ENCODE data around the gene NTSR1.

The NTSR1 gene

GRCh38 chr20:62771396-62772102 is 62.9 kb downstream of the NTSR1 start:
- H3K4ac ChIP-seq (ENCODE audit: low read depth, low read length) = no peak overlapping the region

GRCh38 chr20:62772103-62772611 is 63.5 kb downstream of the NTSR1 start:
- Histone ChIP-seq H4K5ac (ENCODE audit: low read length) (no peak overlapping the region), H3K4me1 (ENCODE audit: control insufficient read depth, low read depth, low read length) (peaks cover 2% of the 10 kb centered on the region), H2BK120ac (ENCODE audit: low read depth, low read length) (no peak overlapping the region), H2BK15ac (replicated peaks; ENCODE audit: low read depth) (no peak overlapping the region), H2BK5ac (ENCODE audit: low read length) (no peak overlapping the region), H3K79me2 (ENCODE audit: control insufficient read depth, insufficient read depth, low read length) (no peaks in the 10 kb centered on the region), H3K56ac (ENCODE audit: low read length) (no peak overlapping the region), H3K36me3 (ENCODE audit: control insufficient read depth, insufficient read depth, low read length) (no peaks in the 10 kb centered on the region), H3K4ac (ENCODE audit: low read depth, low read length) (no peak overlapping the region), H3K4me3 (ENCODE audit: low read length) (no peak overlapping the region), H3K23ac (ENCODE audit: low read length) (no peak overlapping the region), H4K8ac (ENCODE audit: low read depth, low read length) (no peak overlapping the region), H3K27ac (ENCODE audit: low read depth, low read length) (no peak overlapping the region), H3K18ac (ENCODE audit: low read length) (no peak overlapping the region), H3K4me2 (ENCODE audit: low read length) (no peak overlapping the region), H2AK5ac (ENCODE audit: low read length) (no peak overlapping the region), H3K27me3 (ENCODE audit: insufficient read depth, low read length, poor library complexity) (no peaks in the 10 kb centered on the region), H3K79me1 (ENCODE audit: low read length) (no peaks in the 10 kb centered on the region), H3K9ac (ENCODE audit: low read length) (no peak overlapping the region)
- WGBS (ENCODE audit: extremely low coverage, insufficient coverage, low lambda C conversion rate) = no CpG with 5 or more reads among the region's 23 CpGs
- DNase-seq = no peak

More at GRCh38 chr20:62771396-62772102, 62.9 kb downstream of the NTSR1 start:
- no peaks in the 10 kb centered on the region for H3K27me3 ChIP-seq (ENCODE audit: insufficient read depth, low read length, poor library complexity)
- H3K18ac ChIP-seq (ENCODE audit: low read length) = no peak overlapping the region
- H3K36me3 ChIP-seq (ENCODE audit: control insufficient read depth, insufficient read depth, low read length) = no peaks in the 10 kb centered on the region
- H3K56ac ChIP-seq (ENCODE audit: low read length) = no peak overlapping the region
- H3K9ac ChIP-seq (ENCODE audit: low read length) = no peak overlapping the region
- no peak overlapping the region for H3K4me3 ChIP-seq (ENCODE audit: low read length)
- no CpG with 5 or more reads among the region's 25 CpGs for WGBS (ENCODE audit: extremely low coverage, insufficient coverage, low lambda C conversion rate)
- H3K23ac ChIP-seq (ENCODE audit: low read length) = no peak overlapping the region
- no peak overlapping the region for H4K8ac ChIP-seq (ENCODE audit: low read depth, low read length)
- no peak overlapping the region for H3K4me2 ChIP-seq (ENCODE audit: low read length)
- no peak overlapping the region for H3K27ac ChIP-seq (ENCODE audit: low read depth, low read length)
- H3K79me1 ChIP-seq (ENCODE audit: low read length) = no peaks in the 10 kb centered on the region
- H2BK15ac ChIP-seq (replicated peaks; ENCODE audit: low read depth) = no peak overlapping the region
- no peaks in the 10 kb centered on the region for H3K79me2 ChIP-seq (ENCODE audit: control insufficient read depth, insufficient read depth, low read length)
- no peak overlapping the region for H2BK120ac ChIP-seq (ENCODE audit: low read depth, low read length)
- no peak overlapping the region for H2AK5ac ChIP-seq (ENCODE audit: low read length)
- DNase-seq = no peak
- no peak overlapping the region for H2BK5ac ChIP-seq (ENCODE audit: low read length)
- H4K5ac ChIP-seq (ENCODE audit: low read length) = no peak overlapping the region
- peaks cover 1% of the 10 kb centered on the region for H3K4me1 ChIP-seq (ENCODE audit: control insufficient read depth, low read depth, low read length)

- no peak overlapping the region for H2BK15ac ChIP-seq (replicated peaks; ENCODE audit: low read depth)
- DNase-seq = no peak
- no peak overlapping the region for H2BK5ac ChIP-seq (ENCODE audit: low read length)
- no peaks in the 10 kb centered on the region for H3K79me1 ChIP-seq (ENCODE audit: low read length)
- H4K8ac ChIP-seq (ENCODE audit: low read depth, low read length) = no peak overlapping the region
- no peak overlapping the region for H2AK5ac ChIP-seq (ENCODE audit: low read length)
- no peak overlapping the region for H3K4ac ChIP-seq (ENCODE audit: low read depth, low read length)
- no peak overlapping the region for H3K18ac ChIP-seq (ENCODE audit: low read length)
- no peak overlapping the region for H3K4me3 ChIP-seq (ENCODE audit: low read length)
- H4K5ac ChIP-seq (ENCODE audit: low read length) = no peak overlapping the region
- no peak overlapping the region for H3K9ac ChIP-seq (ENCODE audit: low read length)
- no peak overlapping the region for H3K23ac ChIP-seq (ENCODE audit: low read length)
- H3K56ac ChIP-seq (ENCODE audit: low read length) = no peak overlapping the region
- H3K4me2 ChIP-seq (ENCODE audit: low read length) = no peak overlapping the region
- H3K79me2 ChIP-seq (ENCODE audit: control insufficient read depth, insufficient read depth, low read length) = no peaks in the 10 kb centered on the region
- WGBS (ENCODE audit: extremely low coverage, insufficient coverage, low lambda C conversion rate) = no CpG with 5 or more reads among the region's 11 CpGs
- H3K4me1 ChIP-seq (ENCODE audit: control insufficient read depth, low read depth, low read length) = peaks cover 2% of the 10 kb centered on the region
- H3K27ac ChIP-seq (ENCODE audit: low read depth, low read length) = no peak overlapping the region
- H2BK120ac ChIP-seq (ENCODE audit: low read depth, low read length) = no peak overlapping the region
- H3K36me3 ChIP-seq (ENCODE audit: control insufficient read depth, insufficient read depth, low read length) = no peaks in the 10 kb centered on the region
- H3K27me3 ChIP-seq (ENCODE audit: insufficient read depth, low read length, poor library complexity) = no peaks in the 10 kb centered on the region
Measured at GRCh38 chr20:62772619-62772989, 64.0 kb downstream of the NTSR1 start.

GRCh38 chr20:62772990-62773844 is 64.6 kb downstream of the NTSR1 start:
- Histone ChIP-seq H3K4ac (ENCODE audit: low read depth, low read length) (no peak overlapping the region), H3K56ac (ENCODE audit: low read length) (no peak overlapping the region), H3K4me3 (ENCODE audit: low read length) (no peak overlapping the region), H2BK15ac (replicated peaks; ENCODE audit: low read depth) (no peak overlapping the region), H2BK5ac (ENCODE audit: low read length) (no peak overlapping the region), H3K79me2 (ENCODE audit: control insufficient read depth, insufficient read depth, low read length) (no peaks in the 10 kb centered on the region), H3K9ac (ENCODE audit: low read length) (no peak overlapping the region), H3K4me2 (ENCODE audit: low read length) (no peak overlapping the region), H3K79me1 (ENCODE audit: low read length) (no peaks in the 10 kb centered on the region), H4K5ac (ENCODE audit: low read length) (no peak overlapping the region), H3K18ac (ENCODE audit: low read length) (no peak overlapping the region), H3K4me1 (ENCODE audit: control insufficient read depth, low read depth, low read length) (peaks cover 2% of the 10 kb centered on the region), H3K27ac (ENCODE audit: low read depth, low read length) (no peak overlapping the region), H3K27me3 (ENCODE audit: insufficient read depth, low read length, poor library complexity) (no peaks in the 10 kb centered on the region), H4K8ac (ENCODE audit: low read depth, low read length) (no peak overlapping the region), H2AK5ac (ENCODE audit: low read length) (no peak overlapping the region), H3K36me3 (ENCODE audit: control insufficient read depth, insufficient read depth, low read length) (no peaks in the 10 kb centered on the region), H2BK120ac (ENCODE audit: low read depth, low read length) (no peak overlapping the region), H3K23ac (ENCODE audit: low read length) (no peak overlapping the region)
- no peak for DNase-seq
- no CpG with 5 or more reads among the region's 19 CpGs for WGBS (ENCODE audit: extremely low coverage, insufficient coverage, low lambda C conversion rate)

- no peak for DNase-seq
- Histone ChIP-seq H3K4me2 (ENCODE audit: low read length) (no peak overlapping the region), H2AK5ac (ENCODE audit: low read length) (no peak overlapping the region), H3K4me1 (ENCODE audit: control insufficient read depth, low read depth, low read length) (peaks cover 2% of the 10 kb centered on the region), H2BK15ac (replicated peaks; ENCODE audit: low read depth) (no peak overlapping the region), H2BK5ac (ENCODE audit: low read length) (no peak overlapping the region), H3K56ac (ENCODE audit: low read length) (no peak overlapping the region), H3K36me3 (ENCODE audit: control insufficient read depth, insufficient read depth, low read length) (no peaks in the 10 kb centered on the region), H4K8ac (ENCODE audit: low read depth, low read length) (no peak overlapping the region), H4K5ac (ENCODE audit: low read length) (no peak overlapping the region), H3K18ac (ENCODE audit: low read length) (no peak overlapping the region), H3K9ac (ENCODE audit: low read length) (no peak overlapping the region), H3K79me2 (ENCODE audit: control insufficient read depth, insufficient read depth, low read length) (no peaks in the 10 kb centered on the region), H3K27ac (ENCODE audit: low read depth, low read length) (no peak overlapping the region), H3K4ac (ENCODE audit: low read depth, low read length) (no peak overlapping the region), H3K79me1 (ENCODE audit: low read length) (no peaks in the 10 kb centered on the region), H2BK120ac (ENCODE audit: low read depth, low read length) (no peak overlapping the region), H3K27me3 (ENCODE audit: insufficient read depth, low read length, poor library complexity) (no peaks in the 10 kb centered on the region), H3K4me3 (ENCODE audit: low read length) (no peak overlapping the region), H3K23ac (ENCODE audit: low read length) (no peak overlapping the region)
- WGBS (ENCODE audit: extremely low coverage, insufficient coverage, low lambda C conversion rate) = no CpG with 5 or more reads among the region's 29 CpGs
Measured at GRCh38 chr20:62773845-62774714, 65.4 kb downstream of the NTSR1 start.
